Activated CD8-positive, alpha-beta T cell treated with anti-CD3 and anti-CD28 coated beads for 36 hours (primary cell): ENCODE measurements around the gene ITSN1. TPM values are rescaled to one million over a fixed set of nuclear protein-coding genes. Genes with fewer than 3 reads are reported as not detected.

Source experiments
- ATAC-seq: fragments of 200-7000 bp; cut with Tn5 transposase; one replicate; pipeline ENCODE4 v1.10.0; 2021; ENCODE audit warnings: mild to moderate bottlenecking, moderate library complexity
- CTCF ChIA-PET: fragments of 350-600 bp; sonication (Branson Sonifier 250); formaldehyde crosslinking; loops from one replicate; lab custom pipeline; 2021; ENCODE audit warnings: antibody characterized with exemption; lab: Charles Lee
- POLR2A ChIA-PET: fragments of 350-600 bp; sonication (Branson Sonifier 250); formaldehyde crosslinking; loops from one replicate; lab custom pipeline; 2021; ENCODE audit warnings: antibody characterized with exemption; lab: Charles Lee
- DNase-seq: peaks from one replicate; pipeline ENCODE4 v3.0.0-alpha.2; 2020
- H3K27ac Mint-ChIP-seq: one replicate; pipeline ENCODE4 v1.8.0; 2021; ENCODE audit warnings: mild to moderate bottlenecking, mixed read lengths
- H3K27me3 Mint-ChIP-seq: one replicate; pipeline ENCODE4 v1.8.0; 2021; ENCODE audit warnings: mixed read lengths
- H3K36me3 Mint-ChIP-seq: one replicate; pipeline ENCODE4 v1.8.0; 2021; ENCODE audit warnings: low read depth, mixed read lengths
- H3K4me1 Mint-ChIP-seq: one replicate; pipeline ENCODE4 v1.8.0; 2021; ENCODE audit warnings: low read depth, mixed read lengths
- H3K4me3 Mint-ChIP-seq: one replicate; pipeline ENCODE4 v1.8.0; 2021; ENCODE audit warnings: mild to moderate bottlenecking, moderate library complexity, mixed read lengths
- H3K9me3 Mint-ChIP-seq: one replicate; pipeline ENCODE4 v1.8.0; 2021; ENCODE audit warnings: mixed read lengths
- CTCF ChIP-seq: fragments of 200-600 bp; IDR thresholded peaks from one replicate; pipeline ENCODE4 v1.8.0; 2022; ENCODE audit warnings: antibody characterized with exemption, mild to moderate bottlenecking
- intact Hi-C: fragments of 100-400 bp; cut with micrococcal nuclease; formaldehyde crosslinking; loops from one replicate; pipeline ENCODE4 v1.10.0; 2022
- total RNA-seq, 2 experiments: library from RNA; stranded (reverse); gene quantifications; one replicate each; pipeline ENCODE4 v1.2.3, GENCODE V29; 2021

Gene ITSN1
- total RNA-seq, 2 experiments from 2014 or later = 4.4 to 4.7 TPM

GRCh38 chr21:33939226-33939625 lies 296.9 kb downstream of the ITSN1 start:
- Mint-ChIP-seq H3K4me3 (no peak overlapping the region), H3K27ac (peak overlapping the region; percentile 99), H3K27me3 (no peaks in the 10 kb centered on the region), H3K4me1 (peaks cover 76% of the 10 kb centered on the region), H3K9me3 (peaks cover under 1% of the 10 kb centered on the region), H3K36me3 (peaks cover 40% of the 10 kb centered on the region)
- ATAC-seq = no peak
- DNase-seq = no peak
- ChIA-PET CTCF (interaction anchor here (0.8 to 5.5 kb wide), 6 partner anchors 8 to 135 kb away, joined by 3 to 46 read pairs (median 4); partner anchors contain the start of genes MRPS6 and SLC5A3), POLR2A (interaction anchor here (0.6 to 10.4 kb wide), 8 partner anchors 10 to 403 kb away, joined by 3 to 160 read pairs (median 3); no protein-coding TSS in a partner anchor)
- intact Hi-C loops = no loop called here
- TF ChIP-seq CTCF = no peak

DNA sequence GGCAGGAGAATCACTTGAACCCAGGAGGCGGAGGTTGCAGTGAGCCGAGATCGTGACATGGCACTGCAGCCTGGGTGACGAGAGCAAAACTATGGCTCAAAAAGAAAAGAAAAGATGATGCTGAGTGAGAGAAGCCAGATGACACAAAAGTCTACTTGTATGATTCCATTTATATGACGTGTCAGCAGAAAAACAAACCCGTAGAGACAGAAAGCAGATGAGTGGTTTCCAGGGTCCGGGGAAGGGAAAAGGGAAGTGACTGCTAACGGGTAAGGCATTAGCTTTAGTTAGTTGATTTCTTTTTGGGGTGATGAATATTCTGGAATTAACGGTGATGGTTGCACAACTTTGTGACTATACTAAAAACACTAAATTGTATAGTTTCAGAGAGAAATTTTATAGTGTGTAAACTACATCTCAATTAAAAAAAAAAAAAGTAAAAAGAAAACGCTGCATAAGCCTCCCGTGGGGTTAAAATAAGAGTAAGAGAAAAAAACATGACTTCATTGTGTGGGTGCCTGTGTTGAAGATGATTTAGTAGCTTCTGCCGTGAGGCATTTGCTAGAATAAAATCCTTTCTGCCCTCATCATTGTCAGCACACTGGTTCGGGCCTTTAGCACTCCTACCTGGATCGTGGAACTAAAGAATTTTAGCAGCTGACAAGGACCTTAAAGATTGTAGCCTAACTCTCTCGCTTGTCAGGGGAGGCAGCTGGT lies 298.0 kb downstream of the ITSN1 start:
- CTCF ChIA-PET = interaction anchor here (1.1 to 2.1 kb wide), 4 partner anchors 8 to 139 kb away, joined by 3 to 8 read pairs (median 4); no protein-coding TSS in a partner anchor
- Mint-ChIP-seq H3K4me3 (no peak overlapping the region), H3K9me3 (peaks cover 11% of the 10 kb centered on the region), H3K4me1 (peaks cover 79% of the 10 kb centered on the region), H3K36me3 (peaks cover 51% of the 10 kb centered on the region), H3K27me3 (no peaks in the 10 kb centered on the region), H3K27ac (peak overlapping the region; percentile 71)
- no peak for TF ChIP-seq CTCF
- ATAC-seq = no peak
- no peak for DNase-seq
- intact Hi-C loops = no loop called here
- POLR2A ChIA-PET = interaction anchor here (0.9 to 10.4 kb wide), 4 partner anchors 8 to 135 kb away, joined by 4 to 160 read pairs (median 42); no protein-coding TSS in a partner anchor

DNA sequence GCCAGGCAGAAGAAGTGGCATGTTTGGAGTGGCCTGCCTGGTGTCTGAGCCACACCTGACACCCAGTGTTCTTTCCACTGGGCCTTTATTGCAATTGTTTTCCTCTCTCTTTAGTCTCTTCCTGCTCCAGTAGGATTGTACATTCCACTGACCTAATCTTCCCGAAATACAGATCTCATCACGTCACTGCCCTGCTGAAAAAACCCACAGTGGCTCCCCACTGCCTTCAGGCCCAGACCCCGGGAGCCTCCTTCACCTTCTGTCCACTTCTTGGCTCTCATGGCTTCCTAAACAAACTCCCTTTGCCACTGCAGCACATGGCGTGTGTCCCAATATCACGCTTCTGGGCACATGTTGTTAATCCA lies 298.6 kb downstream of the ITSN1 start:
- Mint-ChIP-seq H3K27ac (peak overlapping the region; percentile 71), H3K9me3 (peaks cover 11% of the 10 kb centered on the region), H3K4me1 (peaks cover 76% of the 10 kb centered on the region), H3K4me3 (no peak overlapping the region), H3K27me3 (no peaks in the 10 kb centered on the region), H3K36me3 (peaks cover 49% of the 10 kb centered on the region)
- intact Hi-C loops = no loop called here
- CTCF ChIA-PET = interaction anchor here (1.1 kb wide), 1 partner anchor 139 kb away, joined by 3 read pairs; no protein-coding TSS in a partner anchor
- POLR2A ChIA-PET = interaction anchor here (3.8 to 10.4 kb wide), 2 partner anchors 8 kb away, joined by 19 to 160 read pairs; no protein-coding TSS in a partner anchor
- ATAC-seq (no peak), DNase-seq (no peak)
- no peak for TF ChIP-seq CTCF

- intact Hi-C loops = no loop called here
These were observed 300.1 kb downstream of the ITSN1 start for GRCh38 chr21:33942426-33942825.

More at GRCh38 chr21:33942426-33942825, 300.1 kb downstream of the ITSN1 start:
- ChIA-PET POLR2A (interaction anchor here (1.0 to 3.8 kb wide), 3 partner anchors 9 to 33 kb away, joined by 3 to 19 read pairs (median 3); no protein-coding TSS in a partner anchor), CTCF (interaction anchor here (0.8 to 2.4 kb wide), 5 partner anchors 8 to 405 kb away, joined by 3 to 14 read pairs (median 6); no protein-coding TSS in a partner anchor)
- Mint-ChIP-seq H3K36me3 (peaks cover 53% of the 10 kb centered on the region), H3K27ac (peak overlapping the region; percentile 7), H3K9me3 (peaks cover 15% of the 10 kb centered on the region), H3K27me3 (no peaks in the 10 kb centered on the region), H3K4me3 (no peak overlapping the region), H3K4me1 (peaks cover 76% of the 10 kb centered on the region)
- no peak for TF ChIP-seq CTCF
- ATAC-seq = no peak
- DNase-seq = no peak
